Measurements from ENCODE around the gene PTPRG.

PTPRG gene

GRCh38 chr3:61769266-61769990, 208.1 kb downstream of the PTPRG start:
- in situ Hi-C loops (cut with MboI; ENCODE audit: low pct_unique_long_range_greater_than_20kb, low sequenced_read_pairs) = no loop called here
- DNase-seq = no peak

- no peak for DNase-seq
- in situ Hi-C loops (cut with MboI; ENCODE audit: low pct_unique_long_range_greater_than_20kb, low sequenced_read_pairs) = no loop called here
Measured at GRCh38 chr3:61771976-61772375, 210.6 kb downstream of the PTPRG start.

- DNase-seq = no peak
- in situ Hi-C loops (cut with MboI; ENCODE audit: low pct_unique_long_range_greater_than_20kb, low sequenced_read_pairs) = no loop called here
Measured at GRCh38 chr3:61772456-61772855, 211.1 kb downstream of the PTPRG start.

GRCh38 chr3:61774279-61774890, 213.0 kb downstream of the PTPRG start:
- in situ Hi-C loops (cut with MboI; ENCODE audit: low pct_unique_long_range_greater_than_20kb, low sequenced_read_pairs) = no loop called here
- no peak for DNase-seq

- in situ Hi-C loops (cut with MboI; ENCODE audit: low pct_unique_long_range_greater_than_20kb, low sequenced_read_pairs) = no loop called here
- DNase-seq = no peak
Measured at GRCh38 chr3:61776390-61776789, 215.0 kb downstream of the PTPRG start.

- no peak for DNase-seq
- in situ Hi-C loops (cut with MboI; ENCODE audit: low pct_unique_long_range_greater_than_20kb, low sequenced_read_pairs) = no loop called here
Measured at GRCh38 chr3:61777483-61777882, 216.1 kb downstream of the PTPRG start.

- DNase-seq = no peak
- in situ Hi-C loops (cut with MboI; ENCODE audit: low pct_unique_long_range_greater_than_20kb, low sequenced_read_pairs) = no loop called here
Measured at GRCh38 chr3:61778095-61778494, 216.7 kb downstream of the PTPRG start.

- no peak for DNase-seq
- in situ Hi-C loops (cut with MboI; ENCODE audit: low pct_unique_long_range_greater_than_20kb, low sequenced_read_pairs) = no loop called here
Measured at GRCh38 chr3:61780016-61780415, 218.6 kb downstream of the PTPRG start.

- DNase-seq = no peak
- in situ Hi-C loops (cut with MboI; ENCODE audit: low pct_unique_long_range_greater_than_20kb, low sequenced_read_pairs) = no loop called here
Measured at GRCh38 chr3:61780455-61781228, 219.3 kb downstream of the PTPRG start.

- in situ Hi-C loops (cut with MboI; ENCODE audit: low pct_unique_long_range_greater_than_20kb, low sequenced_read_pairs) = no loop called here
- no peak for DNase-seq
Measured at GRCh38 chr3:61783993-61784718, 222.8 kb downstream of the PTPRG start.

GRCh38 chr3:61788623-61789507, 227.5 kb downstream of the PTPRG start:
- in situ Hi-C loops (cut with MboI; ENCODE audit: low pct_unique_long_range_greater_than_20kb, low sequenced_read_pairs) = no loop called here
- DNase-seq = no peak

GRCh38 chr3:61789861-61790260, 228.5 kb downstream of the PTPRG start:
- DNase-seq = no peak
- in situ Hi-C loops (cut with MboI; ENCODE audit: low pct_unique_long_range_greater_than_20kb, low sequenced_read_pairs) = no loop called here

- in situ Hi-C loops (cut with MboI; ENCODE audit: low pct_unique_long_range_greater_than_20kb, low sequenced_read_pairs) = no loop called here
- no peak for DNase-seq
Measured at GRCh38 chr3:61790411-61790810, 229.0 kb downstream of the PTPRG start.

- no peak for DNase-seq
- in situ Hi-C loops (cut with MboI; ENCODE audit: low pct_unique_long_range_greater_than_20kb, low sequenced_read_pairs) = no loop called here
Measured at GRCh38 chr3:61793056-61793455, 231.7 kb downstream of the PTPRG start.

- DNase-seq = no peak
- in situ Hi-C loops (cut with MboI; ENCODE audit: low pct_unique_long_range_greater_than_20kb, low sequenced_read_pairs) = no loop called here
Measured at GRCh38 chr3:61793521-61793920, 232.2 kb downstream of the PTPRG start.

GRCh38 chr3:61794341-61794740, 233.0 kb downstream of the PTPRG start:
- in situ Hi-C loops (cut with MboI; ENCODE audit: low pct_unique_long_range_greater_than_20kb, low sequenced_read_pairs) = no loop called here
- DNase-seq = no peak

- in situ Hi-C loops (cut with MboI; ENCODE audit: low pct_unique_long_range_greater_than_20kb, low sequenced_read_pairs) = no loop called here
Measured at GRCh38 chr3:61794961-61795360, 233.6 kb downstream of the PTPRG start.

GRCh38 chr3:61796088-61796680, 234.8 kb downstream of the PTPRG start:
- in situ Hi-C loops (cut with MboI; ENCODE audit: low pct_unique_long_range_greater_than_20kb, low sequenced_read_pairs) = no loop called here

More at GRCh38 chr3:61794961-61795360, 233.6 kb downstream of the PTPRG start:
- no peak for DNase-seq

More at GRCh38 chr3:61796088-61796680, 234.8 kb downstream of the PTPRG start:
- no peak for DNase-seq
